ENCODE measurements around the gene TYMS. TPM values are rescaled to one million over a fixed set of nuclear protein-coding genes. Genes with fewer than 3 reads are reported as not detected.

Gene TYMS
- total and polyA plus RNA-seq, 2 donors (not counting 3 experiments of a cell fraction or from before 2014, with no cell fraction given), result 136 to 200 TPM

- Histone ChIP-seq H3K9me3 (replicated peaks; ENCODE audit: control insufficient read depth, insufficient read depth, low read length) (no peaks in the 10 kb centered on the region), H3K4me3 (replicated peaks in 1 of 3; ENCODE audit: insufficient read depth in 1 of 3, low read depth in 1 of 3, low read length in 3 of 3) (no peak overlapping the region), H3K79me2 (ENCODE audit: control insufficient read depth, insufficient read depth, low read length) (peaks cover 22% of the 10 kb centered on the region), H3K27me3 (ENCODE audit: control insufficient read depth in 2 of 2, insufficient read depth in 2 of 2, low read length in 2 of 2) (no peaks in the 10 kb centered on the region), H3K27ac (ENCODE audit: insufficient read depth, low read depth, low read length) (no peak overlapping the region), H4K20me1 (replicated peaks; ENCODE audit: control insufficient read depth, extremely low read depth, insufficient read depth, low read length) (no peaks in the 10 kb centered on the region), H3K4me1 (ENCODE audit: control insufficient read depth, extremely low read depth, insufficient read depth, low read length) (peaks cover 10% of the 10 kb centered on the region), H3K9ac (replicated peaks; ENCODE audit: extremely low read depth, insufficient read depth, low read length) (no peak overlapping the region), H3K4me2 (ENCODE audit: insufficient read depth, low read length) (no peak overlapping the region), H3K36me3 (ENCODE audit: control insufficient read depth in 2 of 2, extremely low read depth in 1 of 2, insufficient read depth in 2 of 2, low read length in 2 of 2) (peaks cover 0 to 5% of the 10 kb centered on the region in 2 experiments), H3K9me1 (replicated peaks; ENCODE audit: control insufficient read depth, extremely low read depth, insufficient read depth, low read length) (no peaks in the 10 kb centered on the region), H2AFZ (ENCODE audit: low read depth, low read length) (no peak overlapping the region)
- TF ChIP-seq POLR2A (IDR thresholded peaks at IDR 0.05; ENCODE audit: low read depth, low read length), result no peak
- no peak for TF ChIP-seq MYC (IDR thresholded peaks at IDR 0.05; ENCODE audit: low read depth, low read length)
- POLR2A ChIA-PET, result no interaction called here
- dilution Hi-C loops (cut with MboI; ENCODE audit: extremely low pct_ligation_motif_present, low sequenced_read_pairs), result no loop called here
- DNase-seq (ENCODE audit: low read depth, low spot score) (no peak), FAIRE-seq (no peak)
- intact Hi-C loops (cut with micrococcal nuclease), result loop anchor here (10.0 kb wide), 1 partner anchor 179 kb away; no protein-coding TSS in a partner anchor
- CTCF ChIA-PET, result interaction anchor here (0.6 to 2.1 kb wide), 2 partner anchors 12 to 393 kb away, joined by 3 to 5 read pairs; no protein-coding TSS in a partner anchor
- BruUV-seq (replicated peaks), result no TSS peak
Observed at GRCh38 chr18:655445-655844, 2.0 kb upstream of the TYMS start.

- Histone ChIP-seq H3K9me1 (replicated peaks; ENCODE audit: control insufficient read depth, extremely low read depth, insufficient read depth, low read length) (no peaks in the 10 kb centered on the region), H4K20me1 (replicated peaks; ENCODE audit: control insufficient read depth, extremely low read depth, insufficient read depth, low read length) (no peaks in the 10 kb centered on the region), H3K27ac (ENCODE audit: insufficient read depth, low read depth, low read length) (peak overlapping the region; percentile 46), H3K27me3 (ENCODE audit: control insufficient read depth in 2 of 2, insufficient read depth in 2 of 2, low read length in 2 of 2) (no peaks in the 10 kb centered on the region), H2AFZ (ENCODE audit: low read depth, low read length) (peak overlapping the region; percentile 88), H3K4me1 (ENCODE audit: control insufficient read depth, extremely low read depth, insufficient read depth, low read length) (peaks cover 10% of the 10 kb centered on the region), H3K9me3 (replicated peaks; ENCODE audit: control insufficient read depth, insufficient read depth, low read length) (no peaks in the 10 kb centered on the region), H3K36me3 (ENCODE audit: control insufficient read depth in 2 of 2, extremely low read depth in 1 of 2, insufficient read depth in 2 of 2, low read length in 2 of 2) (peaks cover 0 to 13% of the 10 kb centered on the region in 2 experiments), H3K4me3 (replicated peaks in 1 of 3; ENCODE audit: insufficient read depth in 1 of 3, low read depth in 1 of 3, low read length in 3 of 3) (peak overlapping the region; percentile 70 to 88 (median 82)), H3K4me2 (ENCODE audit: insufficient read depth, low read length) (peak overlapping the region; percentile 89), H3K9ac (replicated peaks; ENCODE audit: extremely low read depth, insufficient read depth, low read length) (peak overlapping the region; percentile 73), H3K79me2 (ENCODE audit: control insufficient read depth, insufficient read depth, low read length) (peaks cover 39% of the 10 kb centered on the region)
- BruUV-seq (replicated peaks), result TSS peak; percentile 64
- DNase-seq (ENCODE audit: low read depth, low spot score), result peak; percentile 93
- POLR2A ChIA-PET, result no interaction called here
- peak; percentile 96 for FAIRE-seq
- TF ChIP-seq CTCF (IDR thresholded peaks at IDR 0.05; ENCODE audit: extremely low read depth in 1 of 2, insufficient read depth in 1 of 2, low read depth in 1 of 2, low read length in 2 of 2) (no peak), POLR2A (IDR thresholded peaks at IDR 0.05; ENCODE audit: low read depth, low read length) (peak; percentile 74), POLR2AphosphoS5 (IDR thresholded peaks at IDR 0.05; ENCODE audit: insufficient read depth, low read depth, low read length) (peak; percentile 47)
- CTCF ChIA-PET, result interaction anchor here (0.6 to 2.8 kb wide), 11 partner anchors 12 to 181 kb away, joined by 3 to 16 read pairs (median 4); partner anchors contain the start of gene ENOSF1
- intact Hi-C loops (cut with micrococcal nuclease) (loop anchor here (2.0 to 10.0 kb wide), 2 partner anchors 55 to 177 kb away; partner anchors contain the start of gene ENOSF1), dilution Hi-C loops (cut with MboI; ENCODE audit: extremely low pct_ligation_motif_present, low sequenced_read_pairs) (no loop called here)
Observed at GRCh38 chr18:658001-658946, 821 bp downstream of the TYMS start.
